Activated CD4-positive, alpha-beta T cell treated with anti-CD3 and anti-CD28 coated beads, Interleukin-2, amount 50 U/mL, for 16 hours (primary cell): Measurements from ENCODE around the gene VILL.
A peak's percentile ranks its signal among the peaks of the same experiment; 100 is the strongest.
"Not testable (repeated sequence)": the region's sequence is repeated elsewhere in the genome, so short reads cannot be mapped to it uniquely, and the experiment has no call there.

Experiments used
- DNase-seq: peaks from one replicate; pipeline ENCODE4 v3.0.0-alpha.2; 2020

VILL gene

GRCh38 chr3:38039899-38040261 is 49.3 kb downstream of the VILL start:
- DNase-seq, result peak; percentile 41

- DNase-seq, result no peak
These were observed 49.8 kb downstream of the VILL start for GRCh38 chr3:38040401-38040800.

GRCh38 chr3:38043486-38043885 is 52.9 kb downstream of the VILL start:
- DNase-seq, result no peak

GRCh38 chr3:38046027-38046426 is 55.4 kb downstream of the VILL start:
- DNase-seq, result no peak

- DNase-seq, result no peak
These were observed 56.2 kb downstream of the VILL start for GRCh38 chr3:38046821-38047220.

GRCh38 chr3:38047896-38048295 is 57.3 kb downstream of the VILL start:
- DNase-seq, result no peak

GRCh38 chr3:38049358-38050126 is 59.0 kb downstream of the VILL start:
- DNase-seq, result no peak

GRCh38 chr3:38051131-38051530 is 60.5 kb downstream of the VILL start:
- DNase-seq, result no peak

GRCh38 chr3:38053286-38053685 is 62.7 kb downstream of the VILL start:
- not testable (repeated sequence) for DNase-seq

GRCh38 chr3:38053813-38054498 is 63.4 kb downstream of the VILL start:
- DNase-seq, result not testable (repeated sequence)

- DNase-seq, result peak; percentile 33
These were observed 64.0 kb downstream of the VILL start for GRCh38 chr3:38054499-38055001.
